HUES48 (cell line): ENCODE measurements around the gene GPC2.
"Not testable (repeated sequence)": the region's sequence is repeated elsewhere in the genome, so short reads cannot be mapped to it uniquely, and the experiment has no call there.

Source experiments
- H3K27ac ChIP-seq: one replicate; pipeline ENCODE4 v1.7.0; 2013; ENCODE audit warnings: low read depth, low read length, inconsistent platforms
- H3K27me3 ChIP-seq: 2 replicates; pipeline ENCODE4 v1.6.1; 2013; ENCODE audit warnings: mild to moderate bottlenecking, low read length; ENCODE audit not compliant: control insufficient read depth, insufficient read depth
- H3K36me3 ChIP-seq: 2 replicates; pipeline ENCODE4 v1.6.1; 2013; ENCODE audit warnings: low read length; ENCODE audit not compliant: control insufficient read depth, insufficient read depth
- H3K4me1 ChIP-seq: 2 replicates; pipeline ENCODE4 v1.6.1; 2013; ENCODE audit warnings: mild to moderate bottlenecking, low read length; ENCODE audit not compliant: control insufficient read depth, insufficient read depth
- H3K4me3 ChIP-seq: 2 replicates; pipeline ENCODE4 v1.5.1; 2013; ENCODE audit warnings: mild to moderate bottlenecking, low read depth, low read length
- H3K9ac ChIP-seq: 2 replicates; pipeline ENCODE4 v1.6.1; 2013; ENCODE audit warnings: mild to moderate bottlenecking, low read depth, low read length, moderate library complexity
- H3K9me3 ChIP-seq: 2 replicates; pipeline ENCODE4 v1.6.1; 2013; ENCODE audit warnings: low read length; ENCODE audit not compliant: control insufficient read depth, insufficient read depth

The GPC2 gene

GRCh38 chr7:100217934-100218333 is 40.8 kb upstream of the GPC2 start:
- not testable (repeated sequence) for H3K27ac ChIP-seq, H3K4me3 ChIP-seq, H3K9ac ChIP-seq, H3K4me1 ChIP-seq, H3K9me3 ChIP-seq, H3K27me3 ChIP-seq
- H3K36me3 ChIP-seq: peaks cover 13% of the 10 kb centered on the region; the same call in 1 of the 2 replicates

GRCh38 chr7:100215895-100216294 is 38.7 kb upstream of the GPC2 start:
- no peaks in the 10 kb centered on the region for H3K36me3 ChIP-seq
- no peaks in the 10 kb centered on the region for H3K9me3 ChIP-seq
- H3K4me3 ChIP-seq: no peak overlapping the region
- H3K27ac ChIP-seq: no peak overlapping the region
- H3K27me3 ChIP-seq: peaks cover 19% of the 10 kb centered on the region; the same call in 1 of the 2 replicates
- H3K4me1 ChIP-seq: no peaks in the 10 kb centered on the region
- no peak overlapping the region for H3K9ac ChIP-seq

- peaks cover 34% of the 10 kb centered on the region for H3K27me3 ChIP-seq
- not testable (repeated sequence) for H3K4me1 ChIP-seq, H3K9me3 ChIP-seq, H3K4me3 ChIP-seq, H3K9ac ChIP-seq, H3K36me3 ChIP-seq, H3K27ac ChIP-seq
Observed at GRCh38 chr7:100214356-100214755, 37.2 kb upstream of the GPC2 start.

DNA sequence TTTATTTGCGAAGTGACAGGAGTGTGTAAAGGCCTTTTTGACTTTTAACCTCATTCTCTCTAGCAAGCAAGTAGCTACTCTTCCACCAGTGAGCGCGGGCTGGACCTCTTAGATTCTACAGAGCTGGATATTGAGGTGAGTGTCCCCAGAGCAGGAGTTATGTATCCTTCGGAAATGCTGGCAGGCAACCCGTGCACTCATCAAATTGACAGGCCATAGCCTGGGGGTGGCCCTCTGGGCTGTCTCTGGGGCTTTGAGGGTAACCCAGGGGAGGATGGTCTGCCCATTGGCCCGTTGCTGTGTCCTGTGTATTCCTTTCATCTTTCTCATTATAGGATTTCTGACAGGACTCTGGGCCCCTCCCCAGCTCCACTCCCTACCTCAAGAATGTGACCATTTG is 36.5 kb upstream of the GPC2 start:
- no peak overlapping the region for H3K27ac ChIP-seq
- H3K4me1 ChIP-seq: no peaks in the 10 kb centered on the region
- no peak overlapping the region for H3K4me3 ChIP-seq

DNA sequence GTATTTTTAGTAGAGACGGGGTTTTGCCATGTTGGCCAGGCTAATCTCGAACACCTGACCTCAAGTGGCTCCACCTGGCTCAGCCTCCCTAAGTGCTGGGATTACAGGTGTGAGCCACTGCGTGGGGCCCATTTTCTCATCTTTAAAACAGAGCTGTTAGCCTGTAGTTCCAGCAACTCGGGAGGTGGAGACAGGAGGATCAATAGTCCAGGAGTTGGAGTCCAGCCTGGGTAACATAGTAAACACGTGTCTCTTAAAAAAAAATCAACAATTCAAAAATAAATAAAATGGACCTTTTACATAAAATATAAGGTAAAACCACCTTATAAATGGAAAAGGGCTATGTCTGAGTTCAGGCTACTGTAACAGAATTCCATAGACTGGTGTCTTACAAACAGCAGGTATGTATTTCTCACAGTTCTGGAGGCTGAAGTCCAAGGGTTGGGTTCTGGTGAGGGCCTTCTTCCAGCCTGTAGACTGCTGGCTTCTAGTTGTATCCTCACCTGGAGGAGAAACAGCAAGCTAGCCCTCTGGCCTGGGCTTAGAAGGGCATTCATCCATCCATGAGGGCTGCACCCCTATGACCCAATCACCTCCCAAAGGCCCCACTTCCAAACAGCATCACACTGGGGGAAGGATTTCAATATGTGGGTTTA is 35.6 kb upstream of the GPC2 start:
- H3K27me3 ChIP-seq: peaks cover 38% of the 10 kb centered on the region
- no peaks in the 10 kb centered on the region for H3K9me3 ChIP-seq
- no peaks in the 10 kb centered on the region for H3K4me1 ChIP-seq
- H3K36me3 ChIP-seq: no peaks in the 10 kb centered on the region
- H3K9ac ChIP-seq: no peak overlapping the region
- no peak overlapping the region for H3K4me3 ChIP-seq
- no peak overlapping the region for H3K27ac ChIP-seq

More for the DNA sequence above, 36.5 kb upstream of the GPC2 start:
- no peaks in the 10 kb centered on the region for H3K9me3 ChIP-seq
- no peak overlapping the region for H3K9ac ChIP-seq
- peaks cover 38% of the 10 kb centered on the region for H3K27me3 ChIP-seq
- no peaks in the 10 kb centered on the region for H3K36me3 ChIP-seq

GRCh38 chr7:100211342-100211780 is 34.2 kb upstream of the GPC2 start:
- no peaks in the 10 kb centered on the region for H3K36me3 ChIP-seq
- no peak overlapping the region for H3K27ac ChIP-seq
- no peaks in the 10 kb centered on the region for H3K9me3 ChIP-seq
- no peaks in the 10 kb centered on the region for H3K4me1 ChIP-seq
- H3K4me3 ChIP-seq: no peak overlapping the region
- H3K27me3 ChIP-seq: peaks cover 38% of the 10 kb centered on the region
- H3K9ac ChIP-seq: no peak overlapping the region

GRCh38 chr7:100210805-100211204 is 33.6 kb upstream of the GPC2 start:
- H3K9me3 ChIP-seq: no peaks in the 10 kb centered on the region
- no peaks in the 10 kb centered on the region for H3K4me1 ChIP-seq
- H3K27ac ChIP-seq: no peak overlapping the region
- peaks cover 38% of the 10 kb centered on the region for H3K27me3 ChIP-seq
- H3K36me3 ChIP-seq: no peaks in the 10 kb centered on the region
- no peak overlapping the region for H3K9ac ChIP-seq
- H3K4me3 ChIP-seq: no peak overlapping the region

DNA sequence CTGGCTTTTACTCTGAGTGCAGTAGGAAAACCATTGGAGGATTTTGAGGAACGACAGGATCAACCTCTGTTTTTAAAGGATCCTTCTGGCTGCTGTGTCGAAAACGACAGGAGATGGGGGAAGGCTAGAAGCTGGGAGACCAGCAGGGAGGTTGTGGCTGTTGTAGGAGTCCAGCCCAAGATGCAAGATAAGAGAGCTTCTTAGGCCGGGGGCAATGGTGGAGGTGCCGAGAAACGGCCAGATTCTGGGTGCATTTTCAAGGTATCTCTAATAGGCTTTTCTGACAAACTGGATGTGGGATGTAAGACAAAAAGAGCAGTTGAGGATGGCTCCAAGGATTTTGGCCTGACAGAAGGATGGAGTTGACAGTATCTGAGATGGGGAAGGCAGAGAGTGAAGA is 32.3 kb upstream of the GPC2 start:
- no peaks in the 10 kb centered on the region for H3K4me1 ChIP-seq
- H3K9me3 ChIP-seq: no peaks in the 10 kb centered on the region
- H3K27ac ChIP-seq: no peak overlapping the region
- H3K4me3 ChIP-seq: no peak overlapping the region
- H3K9ac ChIP-seq: no peak overlapping the region
- H3K27me3 ChIP-seq: peaks cover 38% of the 10 kb centered on the region
- no peaks in the 10 kb centered on the region for H3K36me3 ChIP-seq

DNA sequence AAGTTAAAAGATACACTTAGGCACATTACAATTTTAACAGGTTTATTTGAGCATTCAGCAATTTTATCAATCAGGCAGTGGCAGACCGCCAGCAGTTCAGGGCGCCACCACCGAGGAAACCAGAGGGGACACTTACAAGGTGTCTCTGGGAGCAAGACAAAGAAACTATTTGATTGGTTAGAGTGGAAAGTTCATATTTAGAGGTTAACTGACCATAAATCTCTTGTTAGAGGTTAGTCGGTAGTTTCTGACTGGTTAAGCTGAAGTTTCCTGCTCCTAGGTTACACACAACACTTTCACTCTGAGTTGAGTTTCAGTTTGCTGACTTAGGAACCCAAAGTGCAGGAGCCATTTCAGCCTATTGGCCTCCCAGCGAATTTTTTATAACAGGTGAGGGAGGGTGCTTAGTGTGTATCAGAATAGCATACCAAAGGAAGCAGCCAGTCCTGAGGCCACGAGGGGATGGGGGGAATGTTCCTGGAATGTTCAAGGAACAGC is 31.8 kb upstream of the GPC2 start:
- Histone ChIP-seq H3K36me3 (no peaks in the 10 kb centered on the region), H3K4me3 (no peak overlapping the region), H3K27me3 (peaks cover 38% of the 10 kb centered on the region), H3K9ac (no peak overlapping the region), H3K9me3 (no peaks in the 10 kb centered on the region), H3K27ac (no peak overlapping the region), H3K4me1 (no peaks in the 10 kb centered on the region)

GRCh38 chr7:100204454-100204853 is 27.3 kb upstream of the GPC2 start:
- H3K27me3 ChIP-seq: peaks cover 7% of the 10 kb centered on the region
- no peaks in the 10 kb centered on the region for H3K36me3 ChIP-seq
- H3K9me3 ChIP-seq: no peaks in the 10 kb centered on the region
- H3K4me3 ChIP-seq: no peak overlapping the region
- H3K9ac ChIP-seq: no peak overlapping the region
- 0 out of 2 replicates have a peak, but pooled peaks cover 6% of the 10 kb centered on the region for H3K4me1 ChIP-seq
- H3K27ac ChIP-seq: no peak overlapping the region

DNA sequence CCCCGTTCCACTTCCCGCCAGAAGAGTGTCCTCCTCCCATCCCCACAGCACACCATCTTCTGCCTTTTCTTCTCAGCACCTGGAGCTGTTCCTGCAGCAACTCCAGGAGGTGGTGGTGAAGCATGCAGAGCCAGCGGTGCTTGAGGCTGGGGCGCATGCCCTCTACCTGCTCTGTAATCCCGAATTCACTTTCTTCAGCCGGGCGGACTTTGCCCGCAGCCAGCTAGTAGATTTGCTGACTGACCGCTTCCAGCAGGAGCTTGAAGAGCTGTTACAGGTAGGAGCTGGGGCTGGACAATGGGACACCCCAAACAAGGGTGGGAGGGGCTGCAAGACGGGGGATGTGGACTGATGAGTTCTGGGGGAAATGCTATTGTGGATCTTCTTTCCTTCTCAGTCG is 23.5 kb upstream of the GPC2 start:
- Histone ChIP-seq H3K4me1 (0 out of 2 replicates have a peak, but pooled peaks cover 6% of the 10 kb centered on the region), H3K9me3 (no peaks in the 10 kb centered on the region), H3K4me3 (no peak overlapping the region), H3K9ac (no peak overlapping the region), H3K27ac (no peak overlapping the region), H3K36me3 (no peaks in the 10 kb centered on the region), H3K27me3 (peaks cover 2% of the 10 kb centered on the region)
